ENCODE data around the gene C1QB. TPM values are rescaled to one million over a fixed set of nuclear protein-coding genes. Genes with fewer than 3 reads are reported as not detected.

Gene C1QB
- total RNA-seq, 4 donors from 2014 or later, result 54.3 to 107 (median 86.1) TPM

DNA sequence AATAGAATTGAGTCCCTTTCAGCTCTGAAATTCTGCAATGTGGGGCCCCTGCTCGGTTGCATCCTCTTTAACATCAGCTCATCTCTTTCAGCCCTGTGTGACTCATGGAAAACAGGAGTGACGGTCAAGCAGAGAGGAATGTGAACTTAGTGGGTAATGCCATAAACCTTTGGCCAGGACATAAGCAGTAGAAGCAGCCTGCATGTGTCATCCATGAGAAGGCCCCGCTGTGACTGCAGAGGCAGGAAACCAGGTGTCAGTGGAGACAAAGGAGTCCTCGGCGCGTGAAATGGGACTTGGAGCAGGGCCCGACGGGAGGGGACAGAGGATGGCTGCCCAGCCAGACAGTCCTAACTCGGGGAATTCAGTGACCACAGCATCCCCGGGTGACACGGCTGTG, 36.5 kb downstream of the C1QB start:
- H3K4me1 ChIP-seq, result no peaks in the 10 kb centered on the region
- no peaks in the 10 kb centered on the region for H3K27me3 ChIP-seq
- no peak overlapping the region for H3K27ac ChIP-seq
- DNase-seq, result peak in 2 of 3 donors; percentile 71 to 76
- no peak overlapping the region for H3K4me3 ChIP-seq
- H3K36me3 ChIP-seq, result no peaks in the 10 kb centered on the region
- no peaks in the 10 kb centered on the region for H3K9me3 ChIP-seq
- TF ChIP-seq CTCF (IDR thresholded peaks at IDR 0.05) (peak in 1 of 6 experiments; percentile 21), POLR2A (IDR thresholded peaks at IDR 0.05) (no peak)

DNA sequence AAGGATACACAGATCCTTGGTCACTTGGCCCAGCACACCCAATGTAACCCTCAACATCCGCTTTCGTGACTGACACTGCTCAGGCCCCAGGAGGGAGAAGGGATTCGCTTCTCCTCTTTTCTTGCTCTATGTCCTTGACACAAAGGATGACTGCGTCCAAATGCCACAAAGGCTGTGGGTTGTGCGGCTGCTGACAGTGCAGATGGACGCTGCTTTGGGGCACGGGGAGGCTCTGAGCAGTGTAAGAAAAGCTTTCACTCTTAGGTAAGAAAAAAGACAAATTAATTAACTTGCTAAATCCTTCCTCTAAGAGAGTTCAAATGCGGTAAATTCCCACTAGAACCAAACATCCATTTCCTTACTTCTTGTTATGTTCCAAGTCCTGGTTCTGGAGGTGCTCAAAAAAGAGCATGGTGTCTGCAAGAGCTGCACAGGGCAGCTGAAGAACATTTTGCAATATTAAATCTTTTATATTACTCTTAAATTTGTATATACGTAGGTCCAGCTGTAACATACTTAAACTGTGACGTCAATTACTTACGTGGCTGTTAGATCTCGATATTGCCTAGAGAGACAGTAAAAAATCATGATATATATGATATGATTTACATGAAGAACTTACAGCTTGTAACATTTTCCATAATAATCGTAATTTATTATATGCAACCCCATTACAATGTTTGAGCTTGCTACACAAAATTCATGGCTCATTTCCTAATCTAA, 38.2 kb downstream of the C1QB start:
- Histone ChIP-seq H3K27me3 (no peaks in the 10 kb centered on the region), H3K4me3 (no peak overlapping the region), H3K36me3 (no peaks in the 10 kb centered on the region), H3K9me3 (no peaks in the 10 kb centered on the region), H3K27ac (no peak overlapping the region), H3K4me1 (no peaks in the 10 kb centered on the region)
- no peak for DNase-seq
- TF ChIP-seq CTCF (IDR thresholded peaks at IDR 0.05) (no peak), POLR2A (IDR thresholded peaks at IDR 0.05) (no peak)

GRCh38 chr1:22694172-22694571, 41.1 kb downstream of the C1QB start:
- no peak overlapping the region for H3K4me3 ChIP-seq
- no peak overlapping the region for H3K27ac ChIP-seq
- H3K4me1 ChIP-seq, result no peaks in the 10 kb centered on the region
- DNase-seq, result no peak
- no peaks in the 10 kb centered on the region for H3K27me3 ChIP-seq
- H3K9me3 ChIP-seq, result no peaks in the 10 kb centered on the region
- H3K36me3 ChIP-seq, result no peaks in the 10 kb centered on the region
- TF ChIP-seq CTCF (IDR thresholded peaks at IDR 0.05) (no peak), POLR2A (IDR thresholded peaks at IDR 0.05) (no peak)

DNA sequence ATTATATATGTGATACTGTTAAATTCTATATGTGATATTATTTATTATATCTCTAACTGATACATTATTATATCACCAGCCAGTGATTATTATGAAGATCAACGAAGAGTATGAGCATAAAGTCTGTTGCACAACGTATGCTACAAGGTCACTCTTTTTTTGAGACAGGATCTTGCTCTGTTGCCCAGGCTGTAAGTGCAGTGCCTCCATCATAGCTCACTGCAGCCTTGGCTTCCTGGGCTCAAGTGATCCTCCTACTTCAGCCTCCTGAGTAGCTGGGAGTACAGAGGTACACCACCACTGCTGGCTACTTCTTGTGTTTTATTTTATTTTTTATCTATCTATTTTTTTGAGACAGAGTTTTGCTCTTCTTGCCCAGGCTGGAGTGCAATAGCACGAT, 43.6 kb downstream of the C1QB start:
- no peaks in the 10 kb centered on the region for H3K36me3 ChIP-seq
- no peak overlapping the region for H3K4me3 ChIP-seq
- no peak for TF ChIP-seq CTCF (IDR thresholded peaks at IDR 0.05)
- TF ChIP-seq POLR2A (IDR thresholded peaks at IDR 0.05), result no peak
- H3K4me1 ChIP-seq, result no peaks in the 10 kb centered on the region
- no peak for DNase-seq
- H3K27ac ChIP-seq, result no peak overlapping the region
- no peaks in the 10 kb centered on the region for H3K9me3 ChIP-seq
- no peaks in the 10 kb centered on the region for H3K27me3 ChIP-seq

DNA sequence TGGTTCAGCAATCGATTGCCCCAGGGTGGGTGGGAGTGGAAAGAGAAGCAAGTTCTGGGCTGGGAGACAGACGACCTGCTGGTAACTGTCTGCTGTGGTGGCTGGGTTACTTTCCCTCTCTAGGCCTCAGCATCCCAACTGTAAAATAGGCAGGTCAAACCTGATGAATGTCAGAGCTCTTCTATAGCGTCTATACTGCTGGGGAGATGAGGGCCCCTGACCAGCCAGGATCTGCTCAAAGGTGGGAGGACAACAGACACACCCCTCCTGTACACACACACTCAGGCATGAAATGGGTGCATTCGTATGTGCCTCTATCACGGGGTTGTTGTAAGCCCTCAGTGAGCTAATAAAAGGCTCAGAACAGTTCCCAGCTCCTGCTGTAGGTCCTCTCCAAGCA, 44.9 kb downstream of the C1QB start:
- Histone ChIP-seq H3K4me3 (no peak overlapping the region), H3K36me3 (no peaks in the 10 kb centered on the region), H3K27ac (no peak overlapping the region), H3K27me3 (no peaks in the 10 kb centered on the region), H3K9me3 (no peaks in the 10 kb centered on the region), H3K4me1 (peaks cover 0 to 5% (median 0%) of the 10 kb centered on the region in 4 donors)
- DNase-seq, result no peak
- no peak for TF ChIP-seq POLR2A (IDR thresholded peaks at IDR 0.05)
- TF ChIP-seq CTCF (IDR thresholded peaks at IDR 0.05), result no peak
